HG03460 (cell line): ENCODE results near the gene RNLS.
"Not testable (repeated sequence)": the region's sequence is repeated elsewhere in the genome, so short reads cannot be mapped to it uniquely, and the experiment has no call there.

Experiments
- ATAC-seq: cut with Tn5 transposase; IDR thresholded peaks from one replicate; pipeline ENCODE4 v1.9.1; 2021; ENCODE audit not compliant: unreplicated experiment

Gene RNLS

GRCh38 chr10:88311264-88311663, 271.9 kb downstream of the RNLS start:
- no peak for ATAC-seq

GRCh38 chr10:88309365-88309764, 273.8 kb downstream of the RNLS start:
- no peak for ATAC-seq

DNA sequence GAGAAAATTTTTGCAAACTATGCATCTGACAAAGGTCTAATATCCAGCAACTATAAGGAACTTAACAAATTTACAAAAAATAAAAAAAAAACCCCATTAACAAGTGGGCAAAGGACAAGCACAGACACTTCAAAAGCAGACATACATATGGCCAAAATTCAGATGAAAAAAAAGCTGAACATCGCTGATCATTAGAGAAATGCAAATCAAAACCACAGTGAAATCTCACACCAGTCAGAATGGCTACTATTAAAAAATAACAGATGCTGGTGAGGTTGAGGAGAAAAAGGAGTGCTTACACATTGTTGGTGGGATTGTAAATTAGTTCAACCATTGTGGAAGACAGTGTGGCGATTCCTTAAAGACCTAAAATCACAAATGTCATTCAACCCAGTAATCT, 274.8 kb downstream of the RNLS start:
- not testable (repeated sequence) for ATAC-seq

- no peak for ATAC-seq
These were observed 283.3 kb downstream of the RNLS start for GRCh38 chr10:88299787-88300186.

DNA sequence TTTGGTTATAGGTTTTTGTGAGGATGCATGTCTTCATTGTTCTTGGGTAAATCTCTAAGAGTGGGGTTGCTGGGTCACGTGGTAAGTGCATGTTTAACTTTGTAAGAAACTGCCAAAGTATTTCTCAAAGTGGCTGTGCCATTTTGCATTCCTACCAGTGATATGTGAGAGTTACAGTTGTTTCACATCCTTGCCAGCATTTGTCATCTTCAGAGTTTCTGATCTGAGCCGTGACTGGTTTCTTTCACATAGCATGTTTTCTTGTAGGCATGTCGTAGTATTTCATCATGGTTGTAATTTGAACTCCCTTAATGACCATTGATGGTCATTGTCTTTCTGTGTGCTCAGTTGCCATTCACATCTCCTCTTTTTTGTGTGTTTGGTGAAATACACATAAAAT, 286.0 kb downstream of the RNLS start:
- no peak for ATAC-seq

GRCh38 chr10:88293651-88294230, 289.4 kb downstream of the RNLS start:
- no peak for ATAC-seq

- no peak for ATAC-seq
These were observed 290.0 kb downstream of the RNLS start for GRCh38 chr10:88293073-88293472.

DNA sequence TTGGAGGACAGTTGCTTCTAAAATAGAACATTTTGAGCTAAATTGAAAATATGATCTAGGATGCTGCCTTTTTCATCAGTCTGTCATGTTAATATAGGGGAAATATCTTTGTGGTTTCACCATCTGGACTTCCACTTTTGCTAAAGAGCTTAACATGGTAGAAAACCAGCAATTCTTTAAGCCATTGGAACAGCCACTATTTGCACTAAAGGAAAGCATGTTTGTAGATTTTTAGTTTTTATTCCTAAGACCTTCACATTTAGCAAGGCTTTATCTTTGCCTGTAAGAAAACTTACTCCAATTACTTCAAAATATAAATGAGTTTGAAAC, 291.0 kb downstream of the RNLS start:
- ATAC-seq: no peak

- no peak for ATAC-seq
These were observed 291.6 kb downstream of the RNLS start for GRCh38 chr10:88291289-88292184.

DNA sequence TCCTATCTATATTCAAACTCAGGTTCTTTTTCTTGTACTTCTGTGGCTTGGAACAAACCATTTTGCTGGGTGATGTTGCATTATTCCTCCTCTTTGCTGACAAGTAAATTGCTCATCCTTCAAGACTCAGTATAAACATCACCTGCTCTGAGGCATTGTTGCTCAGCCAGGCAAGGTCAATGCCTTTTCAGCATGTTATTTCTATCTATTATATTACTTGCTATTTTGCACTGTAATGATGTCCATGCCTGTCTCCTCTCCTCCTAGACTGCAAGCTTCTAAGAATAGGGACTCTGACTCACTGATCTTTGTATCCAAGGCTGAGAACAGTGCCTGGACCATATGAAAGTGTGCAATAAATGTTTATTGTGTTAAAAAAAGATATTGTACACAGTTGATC, 293.8 kb downstream of the RNLS start:
- no peak for ATAC-seq

DNA sequence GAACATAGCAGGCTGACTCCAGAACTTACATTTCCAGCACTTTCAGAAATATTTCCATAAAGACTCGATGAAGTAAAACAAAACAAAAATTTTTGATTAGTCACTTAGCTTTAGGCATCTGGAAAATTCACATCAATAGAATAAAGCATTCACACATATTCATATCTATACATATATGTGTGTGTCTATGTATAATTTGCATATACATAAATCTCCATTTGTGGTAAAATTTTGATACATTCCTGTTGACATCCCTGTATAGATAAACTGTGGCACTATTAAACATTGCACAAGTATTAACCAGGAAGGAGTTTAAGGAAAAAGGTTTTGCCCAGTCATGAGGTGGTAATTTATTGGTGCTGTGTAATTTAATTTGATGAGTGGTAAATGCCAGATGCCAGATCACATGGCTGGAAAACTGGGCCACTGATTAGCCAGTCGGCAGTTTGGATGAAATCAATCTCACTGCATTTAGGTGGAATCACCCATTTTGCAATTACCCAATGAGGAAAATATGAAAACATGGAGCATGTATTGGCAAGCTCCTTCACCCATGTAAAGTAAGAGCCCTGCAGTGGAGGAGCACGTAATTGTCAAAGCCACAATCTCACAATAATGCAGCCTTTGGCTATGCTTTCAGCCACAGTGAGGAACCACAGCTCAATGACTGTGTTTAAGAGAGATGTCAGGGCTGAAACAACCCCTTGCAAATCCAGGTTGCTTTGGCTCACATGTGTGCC, 294.6 kb downstream of the RNLS start:
- peak; percentile 67 for ATAC-seq

DNA sequence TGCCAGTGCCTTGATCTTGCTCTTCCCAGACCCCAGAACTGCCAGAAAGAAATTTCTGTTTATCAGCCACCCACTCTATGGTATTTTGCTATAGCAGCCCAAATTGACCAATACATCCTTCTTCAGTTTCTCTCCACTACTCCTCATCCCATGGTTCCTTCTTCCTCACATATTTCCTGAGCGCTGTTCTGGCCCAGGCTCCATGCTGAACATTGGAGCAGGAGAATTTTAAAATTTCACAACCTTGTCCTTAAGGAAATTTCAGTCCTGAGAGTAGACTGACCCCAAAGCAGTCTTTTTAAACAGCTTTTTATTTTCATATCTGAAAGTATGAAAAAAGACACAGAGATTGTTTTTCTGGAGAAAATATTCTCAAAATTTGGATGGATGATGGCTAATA, 297.1 kb downstream of the RNLS start:
- no peak for ATAC-seq

DNA sequence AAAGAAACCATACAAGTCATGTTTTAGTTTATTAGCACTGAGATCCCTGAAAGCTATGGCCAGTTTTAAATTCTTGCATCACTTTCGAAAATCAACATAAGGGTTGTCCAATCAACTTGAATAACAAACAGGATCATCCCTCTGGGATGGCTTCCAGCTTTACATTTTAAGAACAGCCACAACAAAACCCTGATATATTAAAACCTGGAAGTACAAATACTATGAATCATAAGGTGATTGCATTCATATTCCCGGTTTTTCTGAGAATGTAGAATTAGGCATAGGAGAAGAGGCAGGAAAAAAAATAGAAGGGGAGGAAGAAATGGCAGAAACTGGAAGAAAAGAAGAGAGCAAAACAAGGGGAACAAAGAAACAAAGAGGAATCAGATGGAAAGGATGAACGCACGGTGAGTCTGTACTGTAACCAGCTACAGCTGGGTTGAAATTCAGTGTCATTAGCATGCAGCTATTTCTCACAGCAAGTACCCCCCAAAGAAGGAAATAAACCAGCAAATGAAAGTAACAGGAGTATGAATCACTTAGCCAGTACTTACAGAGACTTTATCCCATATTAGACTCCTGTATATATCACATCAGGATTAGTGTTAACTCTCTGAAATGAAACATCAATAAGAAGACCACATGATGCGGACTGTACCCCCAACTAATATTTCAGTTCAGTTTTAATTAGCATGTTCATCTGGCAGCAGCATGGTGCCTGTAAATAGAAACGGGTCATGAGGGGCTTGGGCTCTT, 301.3 kb downstream of the RNLS start:
- no peak for ATAC-seq

DNA sequence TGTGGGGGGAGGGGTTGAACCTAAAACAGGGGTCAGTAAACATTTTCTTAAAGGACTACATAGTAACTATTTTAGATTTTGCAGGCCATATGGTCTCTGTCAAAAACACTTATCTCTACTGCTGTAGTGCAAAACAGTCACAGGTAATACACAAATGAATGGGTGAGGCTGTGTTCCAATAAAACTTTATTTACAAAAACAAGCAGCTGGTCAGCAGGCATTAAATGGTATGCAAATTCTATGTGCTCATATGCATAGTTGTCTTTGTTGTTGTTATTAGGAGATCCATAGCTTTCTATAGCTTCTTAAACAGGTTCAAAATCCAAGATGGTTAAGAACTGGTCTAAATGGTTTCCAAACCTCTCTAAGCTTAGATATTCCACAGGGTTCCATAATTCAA, 302.6 kb downstream of the RNLS start:
- ATAC-seq: no peak

DNA sequence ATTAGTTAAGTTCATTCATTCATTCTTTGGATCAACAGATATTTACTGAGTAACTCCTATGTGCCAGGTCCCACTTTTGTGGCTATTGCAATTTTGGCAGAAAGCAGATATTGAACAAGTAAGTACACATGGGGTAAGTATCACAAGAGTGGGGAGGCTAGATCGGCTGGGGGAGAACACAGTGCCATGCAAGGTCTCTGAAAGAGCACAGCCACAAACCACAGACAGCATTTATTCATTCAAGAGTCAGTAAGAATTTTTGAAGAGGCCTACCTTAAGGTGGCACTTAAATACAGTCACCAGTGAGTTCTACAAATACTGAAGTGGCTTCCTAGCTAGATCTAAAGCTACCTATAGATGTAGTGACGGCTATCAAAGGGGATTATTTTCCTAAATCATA, 304.2 kb downstream of the RNLS start:
- no peak for ATAC-seq

GRCh38 chr10:88276945-88277344, 306.2 kb downstream of the RNLS start:
- ATAC-seq: not testable (repeated sequence)

DNA sequence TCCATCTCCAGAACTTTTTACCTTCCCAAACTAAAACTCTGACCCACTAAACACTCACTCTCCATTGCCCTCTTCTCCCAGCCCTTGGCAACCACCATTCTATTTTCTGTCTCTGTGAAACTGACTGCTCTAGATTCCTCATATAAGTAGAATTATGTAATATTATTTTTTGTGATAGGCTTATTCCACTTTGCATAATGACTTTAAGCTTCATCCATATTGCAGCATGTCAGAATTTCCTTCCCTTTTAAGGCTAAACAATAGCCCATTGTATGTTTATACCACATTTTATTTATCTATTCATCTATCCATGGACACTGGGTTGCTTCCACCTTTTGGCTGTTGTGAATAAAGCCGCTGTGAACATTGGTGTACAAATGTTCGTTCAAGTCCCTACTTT, 308.8 kb downstream of the RNLS start:
- no peak for ATAC-seq

DNA sequence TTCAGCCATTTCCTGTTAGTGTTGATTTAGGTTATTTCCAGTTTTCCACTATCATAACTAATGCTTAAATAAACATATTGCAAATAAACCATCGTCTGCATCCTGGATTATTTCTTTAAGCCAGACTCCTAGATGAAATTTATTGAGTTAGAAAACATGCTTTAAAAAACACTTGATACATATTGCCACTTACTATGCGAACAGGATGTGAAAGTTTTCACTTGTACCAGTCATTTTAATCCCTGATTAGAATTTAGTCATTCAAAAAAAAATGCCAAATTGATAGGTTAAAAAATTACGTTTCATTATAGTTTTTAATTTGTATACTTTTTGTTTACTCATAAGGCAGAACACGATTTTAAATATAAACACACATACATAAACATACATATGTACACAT, 309.6 kb downstream of the RNLS start:
- no peak for ATAC-seq

DNA sequence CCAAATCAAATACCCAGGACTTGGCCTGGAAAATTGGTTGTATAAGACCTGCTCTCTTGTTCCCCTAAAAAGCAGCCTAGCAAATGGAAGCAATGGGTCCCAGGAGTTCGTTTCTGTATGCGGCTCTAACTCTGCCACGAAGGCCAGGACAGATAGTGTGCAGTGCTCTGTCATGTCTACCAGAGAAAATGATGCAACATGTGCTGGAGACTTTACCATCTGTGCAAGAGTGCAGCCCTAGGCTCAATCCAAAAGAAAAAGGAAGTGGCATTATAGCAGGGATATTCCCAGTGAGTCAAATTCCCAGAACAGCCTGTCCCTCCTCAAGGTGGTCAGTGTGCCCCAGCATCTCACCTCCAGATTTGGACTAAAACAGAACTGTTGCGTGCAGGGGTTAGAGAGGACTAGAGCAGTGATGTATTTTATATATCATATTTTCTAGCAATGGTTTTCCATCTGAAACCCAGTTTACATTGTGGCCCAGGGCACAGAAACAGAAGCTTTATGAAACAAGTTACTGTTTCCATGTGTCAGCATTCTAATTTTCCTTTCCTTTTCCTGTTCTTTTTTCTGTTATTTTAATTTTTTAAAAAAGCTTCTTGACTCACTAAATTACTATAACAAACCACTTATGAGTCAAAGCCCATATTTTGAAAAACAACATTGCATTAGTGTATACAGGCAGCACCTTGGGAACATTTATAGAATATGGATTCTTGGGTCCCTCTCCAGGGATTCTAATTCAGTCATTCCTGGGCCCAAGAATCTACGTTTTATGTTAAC, 311.2 kb downstream of the RNLS start:
- peak; percentile 9 for ATAC-seq

DNA sequence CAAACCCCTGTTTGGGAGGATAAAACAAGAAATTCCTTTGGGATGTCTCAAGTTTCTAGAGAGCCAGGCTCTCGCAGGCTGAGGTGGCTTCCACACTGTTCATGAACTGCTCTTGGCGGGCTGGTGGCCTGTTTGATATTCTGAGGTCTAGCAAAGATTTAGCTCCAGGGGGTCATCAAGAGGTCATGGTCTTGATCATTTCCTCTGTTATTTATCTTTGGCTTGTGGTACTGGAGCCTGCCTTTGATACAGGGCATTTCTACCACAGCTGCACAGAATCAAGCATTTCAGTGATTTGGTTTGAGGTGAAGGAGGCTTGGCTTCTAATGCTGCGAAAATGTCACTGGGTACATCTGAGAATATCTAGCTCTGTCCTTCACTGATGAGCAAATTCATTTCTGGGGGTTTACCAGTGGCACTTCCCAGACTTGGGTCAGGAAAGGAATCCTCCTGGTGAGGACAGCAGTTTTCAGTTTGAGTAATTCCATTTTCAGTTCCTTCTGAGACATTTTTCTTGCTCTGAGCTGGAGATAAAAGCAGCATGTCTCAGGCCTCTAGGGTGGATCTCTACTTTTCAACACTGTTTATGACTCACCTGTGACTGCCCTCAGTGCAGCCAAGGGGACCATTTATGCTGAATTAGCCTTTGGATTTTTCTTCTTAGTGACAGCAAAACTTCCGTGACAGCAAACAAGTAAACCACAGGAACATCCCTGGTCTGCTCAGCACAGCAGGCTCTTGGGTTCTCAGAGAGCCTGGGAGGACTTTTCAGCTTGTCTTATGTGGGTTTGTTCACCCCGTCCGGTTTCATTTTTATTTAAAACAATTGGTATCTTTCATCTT, 312.0 kb downstream of the RNLS start:
- ATAC-seq: peak; percentile 83
